NCI-H1436 (cell line): Measurements from ENCODE around the gene PLSCR2.
"Not testable (repeated sequence)": the region's sequence is repeated elsewhere in the genome, so short reads cannot be mapped to it uniquely, and the experiment has no call there.

Experiments
- DNase-seq: peaks from one replicate; lab custom pipeline; 2025; lab: John Stamatoyannopoulos, UW

The PLSCR2 gene

GRCh38 chr3:146485297-146485696 lies 15.9 kb upstream of the PLSCR2 start:
- DNase-seq: no peak

GRCh38 chr3:146476094-146476740 lies 6.9 kb upstream of the PLSCR2 start:
- DNase-seq: no peak

GRCh38 chr3:146474976-146475375 lies 5.6 kb upstream of the PLSCR2 start:
- not testable (repeated sequence) for DNase-seq

GRCh38 chr3:146473726-146474125 lies 4.4 kb upstream of the PLSCR2 start:
- no peak for DNase-seq

- DNase-seq: no peak
These were observed 3.2 kb upstream of the PLSCR2 start for GRCh38 chr3:146472611-146473010.

GRCh38 chr3:146471012-146471411 lies 1.7 kb upstream of the PLSCR2 start:
- DNase-seq: no peak

GRCh38 chr3:146470425-146470990 lies 1.1 kb upstream of the PLSCR2 start:
- DNase-seq: peak; percentile 7

GRCh38 chr3:146468671-146469149 lies 651 bp downstream of the PLSCR2 start:
- peak; percentile 33 for DNase-seq

- no peak for DNase-seq
These were observed 1.1 kb downstream of the PLSCR2 start for GRCh38 chr3:146468234-146468633.

GRCh38 chr3:146466604-146467003 lies 2.8 kb downstream of the PLSCR2 start:
- no peak for DNase-seq

- no peak for DNase-seq
These were observed 3.5 kb downstream of the PLSCR2 start for GRCh38 chr3:146465693-146466465.

- no peak for DNase-seq
These were observed 4.6 kb downstream of the PLSCR2 start for GRCh38 chr3:146464783-146465182.

GRCh38 chr3:146464005-146464595 lies 5.3 kb downstream of the PLSCR2 start:
- no peak for DNase-seq

- DNase-seq: no peak
These were observed 14.6 kb downstream of the PLSCR2 start for GRCh38 chr3:146454796-146455195.

- DNase-seq: no peak
These were observed 19.7 kb downstream of the PLSCR2 start for GRCh38 chr3:146449613-146450012.

- no peak for DNase-seq
These were observed 20.3 kb downstream of the PLSCR2 start for GRCh38 chr3:146449076-146449475.

- no peak for DNase-seq
These were observed 23.3 kb downstream of the PLSCR2 start for GRCh38 chr3:146446026-146446425.

- DNase-seq: not testable (repeated sequence)
These were observed 29.1 kb downstream of the PLSCR2 start for GRCh38 chr3:146440310-146440709.

GRCh38 chr3:146432066-146432465 lies 37.3 kb downstream of the PLSCR2 start:
- no peak for DNase-seq

GRCh38 chr3:146431240-146431639 lies 38.1 kb downstream of the PLSCR2 start:
- no peak for DNase-seq

- DNase-seq: no peak
These were observed 44.0 kb downstream of the PLSCR2 start for GRCh38 chr3:146425341-146425740.
